GM23338 (cell line): ENCODE results near the gene SLC23A2. TPM values are rescaled to one million over a fixed set of nuclear protein-coding genes. Genes with fewer than 3 reads are reported as not detected.

Experiments
- ATAC-seq: fragments of 200-7000 bp; cut with Tn5 transposase; 3 replicates; pipeline ENCODE4 v1.9.1; 2020
- DNase-seq: peaks from one replicate; pipeline ENCODE4 v3.0.0-alpha.2; 2015; ENCODE audit warnings: low spot score
- H2AFZ ChIP-seq: fragments of 200-600 bp; sonication (generic); 2 replicates; pipeline ENCODE4 v1.8.0; 2016; ENCODE audit warnings: antibody characterized with exemption, mild to moderate bottlenecking, moderate library complexity
- H3F3A ChIP-seq: fragments of 200-600 bp; sonication (generic); replicated peaks from 2 replicates; pipeline ENCODE4 v1.8.0; 2017; ENCODE audit warnings: antibody characterized with exemption, mixed run types, low read depth
- H3K27ac ChIP-seq: fragments of 200-600 bp; sonication (generic); 2 replicates; pipeline ENCODE4 v1.6.1; 2016; ENCODE audit warnings: low read depth
- H3K27me3 ChIP-seq: fragments of 200-600 bp; sonication (generic); 2 replicates; pipeline ENCODE4 v1.8.0; 2016; ENCODE audit warnings: mild to moderate bottlenecking, mixed run types, moderate library complexity; ENCODE audit not compliant: insufficient read depth
- H3K36me3 ChIP-seq: fragments of 200-600 bp; sonication (generic); 2 replicates; pipeline ENCODE4 v1.8.0; 2016; ENCODE audit warnings: mild to moderate bottlenecking; ENCODE audit not compliant: insufficient read depth
- H3K4me1 ChIP-seq: fragments of 200-600 bp; sonication (generic); 2 replicates; pipeline ENCODE4 v1.8.0; 2016; ENCODE audit warnings: mild to moderate bottlenecking, moderate library complexity; ENCODE audit not compliant: insufficient read depth
- H3K4me2 ChIP-seq: fragments of 200-600 bp; sonication (generic); 2 replicates; pipeline ENCODE4 v1.7.1; 2017; ENCODE audit warnings: mixed run types
- H3K4me3 ChIP-seq: fragments of 200-600 bp; sonication (generic); 2 replicates; pipeline ENCODE4 v1.6.1; 2016; ENCODE audit warnings: mixed run types
- H3K79me2 ChIP-seq: fragments of 200-600 bp; sonication (generic); replicated peaks from 2 replicates; pipeline ENCODE4 v1.8.0; 2017; ENCODE audit warnings: mild to moderate bottlenecking; ENCODE audit not compliant: insufficient read depth
- H3K9me2 ChIP-seq: fragments of 200-600 bp; sonication (generic); 2 replicates; pipeline ENCODE4 v1.8.0; 2017; ENCODE audit not compliant: insufficient read depth
- H4K20me1 ChIP-seq: fragments of 200-600 bp; sonication (generic); replicated peaks from 2 replicates; pipeline ENCODE4 v1.8.0; 2017; ENCODE audit warnings: mild to moderate bottlenecking; ENCODE audit not compliant: insufficient read depth
- H3K27ac Mint-ChIP-seq: 2 replicates; pipeline ENCODE4 v1.8.0; 2020; ENCODE audit warnings: inconsistent platforms, mild to moderate bottlenecking, moderate library complexity, mixed read lengths
- H3K27me3 Mint-ChIP-seq: 3 replicates; pipeline ENCODE4 v1.8.0; 2022; ENCODE audit warnings: low read depth, mild to moderate bottlenecking, moderate library complexity, mixed read lengths, inconsistent platforms; ENCODE audit not compliant: insufficient read depth, poor library complexity
- H3K36me3 Mint-ChIP-seq: 3 replicates; pipeline ENCODE4 v1.8.0; 2021; ENCODE audit warnings: low read depth, mild to moderate bottlenecking, inconsistent platforms, moderate library complexity, mixed read lengths
- H3K4me1 Mint-ChIP-seq: 3 replicates; pipeline ENCODE4 v1.8.0; 2020; ENCODE audit warnings: mild to moderate bottlenecking, inconsistent platforms, mixed read lengths
- H3K4me3 Mint-ChIP-seq: 3 replicates; pipeline ENCODE4 v1.8.0; 2021; ENCODE audit warnings: moderate library complexity, mild to moderate bottlenecking, inconsistent platforms, mixed read lengths
- H3K9me3 Mint-ChIP-seq: 3 replicates; pipeline ENCODE4 v1.8.0; 2020; ENCODE audit warnings: moderate library complexity, mild to moderate bottlenecking, inconsistent platforms, mixed read lengths
- ETS1 ChIP-seq: IDR thresholded peaks from 2 replicates; pipeline ENCODE4 v1.6.1; 2016; ENCODE audit warnings: antibody characterized with exemption
- EZH2 ChIP-seq: fragments of 200-600 bp; sonication (generic); IDR thresholded peaks from one replicate; pipeline ENCODE4 v1.8.0; 2017; ENCODE audit warnings: antibody characterized with exemption, mild to moderate bottlenecking, low read depth; ENCODE audit not compliant: unreplicated experiment
- EZH2phosphoT487 ChIP-seq: fragments of 200-600 bp; sonication (generic); IDR thresholded peaks from one replicate; pipeline ENCODE4 v1.8.1; 2018; ENCODE audit warnings: antibody characterized with exemption; ENCODE audit not compliant: unreplicated experiment
- JUNB ChIP-seq: IDR thresholded peaks from one replicate; pipeline ENCODE4 v1.6.1; 2016; ENCODE audit warnings: antibody characterized with exemption; ENCODE audit not compliant: unreplicated experiment
- NANOG ChIP-seq: IDR thresholded peaks from 2 replicates; pipeline ENCODE4 v1.6.1; 2016; ENCODE audit warnings: antibody characterized with exemption, borderline replicate concordance
- ZNF462 ChIP-seq: fragments of 250-450 bp; sonication (Bioruptor Pico); IDR thresholded peaks from 2 replicates; pipeline ENCODE4 v1.5.0; 2020; ENCODE audit warnings: mild to moderate bottlenecking, moderate library complexity
- polyA plus RNA-seq: library from polyadenylated mRNA; unstranded; fragments of >200 nt; fragmentation: Nextera tagmentation; extraction: Ambion mirVana; gene quantifications from 2 replicates; pipeline ENCODE4 v1.2.1, GENCODE V29; 2016
- total RNA-seq: library from RNA; depleted of rRNA; stranded (reverse); fragments of >200 nt; shearing (Covaris generic); gene quantifications from 2 replicates; pipeline ENCODE4 v1.2.3, GENCODE V29; 2014

SLC23A2 gene
- total and polyA plus RNA-seq, 2 experiments from 2014 or later, result 4.4 to 20.2 TPM

- TF ChIP-seq ZNF462 (CRISPR knock-in tag), result no peak
Measured at GRCh38 chr20:4896119-4896702, 105.1 kb downstream of the SLC23A2 start (continued).

GRCh38 chr20:4894981-4895381 is 106.3 kb downstream of the SLC23A2 start:
- Mint-ChIP-seq H3K4me3 (no peak overlapping the region), H3K27me3 (peaks cover 17% of the 10 kb centered on the region), H3K27ac (no peak overlapping the region), H3K36me3 (peaks cover 5% of the 10 kb centered on the region; the same call in 2 of the 3 replicates), H3K4me1 (peaks cover 19% of the 10 kb centered on the region), H3K9me3 (no peaks in the 10 kb centered on the region)
- Histone ChIP-seq H3K27me3 (no peaks in the 10 kb centered on the region), H3K27ac (no peak overlapping the region), H3K4me2 (no peak overlapping the region), H3K79me2 (no peaks in the 10 kb centered on the region), H3K36me3 (no peaks in the 10 kb centered on the region), H3K9me2 (no peaks in the 10 kb centered on the region), H3K4me1 (peaks cover 7% of the 10 kb centered on the region; the same call in 1 of the 2 replicates), H4K20me1 (no peaks in the 10 kb centered on the region), H3K4me3 (no peak overlapping the region), H2AFZ (no peak overlapping the region), H3F3A (no peaks in the 10 kb centered on the region)
- ATAC-seq, result no peak
- no peak for DNase-seq
- TF ChIP-seq JUNB, result no peak
- TF ChIP-seq NANOG, result no peak
- TF ChIP-seq ETS1, result no peak
- TF ChIP-seq ZNF462 (CRISPR knock-in tag), result no peak
- no peak for TF ChIP-seq EZH2phosphoT487
- TF ChIP-seq EZH2, result no peak
